Bronchial epithelial cell (primary cell): ENCODE measurements around the gene SLC11A1. TPM values are rescaled to one million over a fixed set of nuclear protein-coding genes. Genes with fewer than 3 reads are reported as not detected.

Experiments
- DNase-seq: peaks from one replicate; pipeline ENCODE4 v3.0.0-alpha.2; 2010; ENCODE audit warnings: low read depth
- FAIRE-seq: peaks from 2 replicates; lab custom pipeline; 2011; peaks lifted over from hg19 to GRCh38; lab: Jason Lieb, UNC
- H3K27me3 ChIP-seq: 2 replicates; pipeline ENCODE4 v1.5.1; 2011; ENCODE audit warnings: low read length; ENCODE audit not compliant: control insufficient read depth, insufficient read depth
- H3K36me3 ChIP-seq: 2 replicates; pipeline ENCODE4 v1.5.1; 2011; ENCODE audit warnings: low read length; ENCODE audit not compliant: control insufficient read depth, insufficient read depth
- H3K4me3 ChIP-seq: 2 replicates; pipeline ENCODE4 v1.5.1; 2011; ENCODE audit warnings: mild to moderate bottlenecking, low read depth, low read length, control low read depth
- total RNA-seq: library from RNA; depleted of rRNA; stranded (reverse); fragments of >200 nt; gene quantifications from 2 replicates; pipeline ENCODE4 v1.2.1, GENCODE V29; 2014
- TF ChIP-seq, protein P1 (sequence below): IDR thresholded peaks from 2 replicates; pipeline ENCODE4 v1.5.1; 2011; ENCODE audit warnings: mild to moderate bottlenecking, moderate library complexity, low read length, control low read depth, inconsistent platforms; ENCODE audit not compliant: insufficient read depth, severe bottlenecking

The SLC11A1 gene
- total RNA-seq, 1 donor from 2014 or later: 0.26 TPM

DNA sequence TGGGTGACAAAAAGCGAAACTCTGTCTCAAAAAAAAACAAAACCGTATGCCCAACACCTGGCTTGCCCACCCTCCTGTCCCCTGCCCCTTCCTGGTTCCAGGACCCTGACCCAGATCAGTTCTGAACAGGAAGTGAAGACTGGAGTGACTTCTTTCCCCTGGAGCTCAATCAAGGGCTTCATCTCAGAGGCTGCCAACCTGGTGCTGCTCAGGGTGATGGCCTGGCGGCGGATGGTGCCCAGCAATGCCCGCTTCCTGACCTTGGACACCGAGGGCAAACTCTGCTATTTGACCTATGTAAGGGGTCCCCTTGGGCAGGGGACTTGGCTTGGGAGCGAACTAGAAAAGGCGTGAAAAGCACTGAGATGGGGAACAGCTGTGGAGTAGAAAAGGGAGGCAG, 19.5 kb upstream of the SLC11A1 start:
- DNase-seq: no peak
- TF ChIP-seq, protein P1, sequence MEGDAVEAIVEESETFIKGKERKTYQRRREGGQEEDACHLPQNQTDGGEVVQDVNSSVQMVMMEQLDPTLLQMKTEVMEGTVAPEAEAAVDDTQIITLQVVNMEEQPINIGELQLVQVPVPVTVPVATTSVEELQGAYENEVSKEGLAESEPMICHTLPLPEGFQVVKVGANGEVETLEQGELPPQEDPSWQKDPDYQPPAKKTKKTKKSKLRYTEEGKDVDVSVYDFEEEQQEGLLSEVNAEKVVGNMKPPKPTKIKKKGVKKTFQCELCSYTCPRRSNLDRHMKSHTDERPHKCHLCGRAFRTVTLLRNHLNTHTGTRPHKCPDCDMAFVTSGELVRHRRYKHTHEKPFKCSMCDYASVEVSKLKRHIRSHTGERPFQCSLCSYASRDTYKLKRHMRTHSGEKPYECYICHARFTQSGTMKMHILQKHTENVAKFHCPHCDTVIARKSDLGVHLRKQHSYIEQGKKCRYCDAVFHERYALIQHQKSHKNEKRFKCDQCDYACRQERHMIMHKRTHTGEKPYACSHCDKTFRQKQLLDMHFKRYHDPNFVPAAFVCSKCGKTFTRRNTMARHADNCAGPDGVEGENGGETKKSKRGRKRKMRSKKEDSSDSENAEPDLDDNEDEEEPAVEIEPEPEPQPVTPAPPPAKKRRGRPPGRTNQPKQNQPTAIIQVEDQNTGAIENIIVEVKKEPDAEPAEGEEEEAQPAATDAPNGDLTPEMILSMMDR: no peak
- H3K36me3 ChIP-seq: no peaks in the 10 kb centered on the region
- no peak for FAIRE-seq
- no peak overlapping the region for H3K4me3 ChIP-seq
- H3K27me3 ChIP-seq: no peaks in the 10 kb centered on the region

DNA sequence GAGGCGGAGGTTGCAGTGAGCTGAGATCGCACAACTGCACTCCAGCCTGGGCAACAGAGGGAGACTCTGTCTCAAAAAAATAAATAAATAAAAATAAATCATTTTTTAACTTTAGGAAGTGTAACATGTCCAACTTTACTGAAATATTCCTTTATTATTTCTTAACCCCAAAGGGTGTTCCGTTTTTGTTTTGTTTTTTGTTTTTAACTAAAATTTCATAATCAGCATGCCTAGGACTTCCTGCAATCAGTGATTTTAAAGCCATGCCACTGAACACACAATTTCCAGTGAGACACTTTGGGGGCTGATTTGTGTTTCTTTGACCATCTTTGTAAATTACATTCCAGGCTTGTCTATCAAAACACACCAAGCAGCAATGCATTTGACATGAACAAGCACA, 18.3 kb upstream of the SLC11A1 start:
- DNase-seq (no peak), FAIRE-seq (no peak)
- no peaks in the 10 kb centered on the region for H3K27me3 ChIP-seq
- H3K36me3 ChIP-seq: no peaks in the 10 kb centered on the region
- TF ChIP-seq, protein P1: no peak
- H3K4me3 ChIP-seq: no peak overlapping the region

DNA sequence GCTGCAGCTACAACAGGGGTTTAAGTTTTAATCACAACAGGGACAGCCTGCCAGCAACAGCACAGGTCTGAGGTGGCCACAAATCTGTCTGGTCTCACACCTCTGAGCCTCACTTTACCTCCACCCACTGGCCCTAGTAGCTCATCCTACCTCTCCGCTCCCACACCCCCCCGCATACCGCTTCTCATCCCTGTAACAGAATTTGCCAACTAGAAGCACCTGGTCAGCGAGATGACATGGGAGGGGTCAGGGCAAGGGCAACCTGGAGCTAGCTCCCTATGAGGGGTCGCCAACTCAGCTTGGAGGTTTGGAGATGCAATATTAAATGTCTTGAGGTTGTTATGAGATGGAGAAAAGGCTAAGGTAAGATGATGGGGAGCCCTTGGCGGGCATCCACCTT, 17.9 kb upstream of the SLC11A1 start:
- FAIRE-seq: no peak
- H3K36me3 ChIP-seq: no peaks in the 10 kb centered on the region
- DNase-seq: no peak
- no peak overlapping the region for H3K4me3 ChIP-seq
- TF ChIP-seq, protein P1: no peak
- no peaks in the 10 kb centered on the region for H3K27me3 ChIP-seq

DNA sequence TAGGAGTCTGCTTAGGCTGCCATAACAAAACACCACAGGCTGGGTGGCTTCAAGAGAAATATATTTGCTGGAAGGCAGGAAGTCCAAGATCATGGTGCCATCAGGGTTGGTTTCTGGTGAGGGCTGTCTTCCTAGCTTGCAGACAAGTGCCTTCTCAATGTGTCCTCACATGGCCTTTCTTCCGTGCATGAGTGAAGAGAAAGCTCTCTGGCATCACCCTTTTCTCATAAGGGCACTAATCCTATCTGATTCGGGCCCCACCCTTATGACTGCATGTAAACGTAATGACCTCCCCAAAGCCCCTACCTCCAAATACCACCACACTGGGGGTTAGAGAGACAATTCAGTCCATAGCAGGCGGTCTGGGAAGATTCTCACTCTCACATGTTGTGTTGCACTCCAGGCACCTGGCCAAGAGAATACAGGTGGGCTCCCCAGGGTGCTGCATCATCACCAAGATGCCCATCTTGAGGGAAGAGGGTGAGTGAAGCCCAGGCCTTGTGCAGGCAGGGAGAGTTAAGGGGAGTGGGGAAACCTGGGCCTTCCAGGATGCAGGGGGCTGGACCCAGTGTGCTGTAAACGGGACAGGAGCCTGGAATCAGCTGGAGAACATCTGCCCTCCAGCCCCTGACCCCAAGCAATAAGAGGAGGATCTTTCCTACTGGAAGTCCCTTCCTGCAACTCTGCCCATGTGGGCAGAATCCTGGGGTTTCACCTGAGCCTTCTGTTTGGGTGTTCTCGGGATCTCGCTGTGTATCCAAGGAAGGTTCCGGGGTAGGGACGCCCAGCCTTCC, 15.3 kb upstream of the SLC11A1 start:
- H3K27me3 ChIP-seq: no peaks in the 10 kb centered on the region
- TF ChIP-seq, protein P1: no peak
- peak; percentile 43 for FAIRE-seq
- H3K4me3 ChIP-seq: no peak overlapping the region
- no peak for DNase-seq
- H3K36me3 ChIP-seq: no peaks in the 10 kb centered on the region

DNA sequence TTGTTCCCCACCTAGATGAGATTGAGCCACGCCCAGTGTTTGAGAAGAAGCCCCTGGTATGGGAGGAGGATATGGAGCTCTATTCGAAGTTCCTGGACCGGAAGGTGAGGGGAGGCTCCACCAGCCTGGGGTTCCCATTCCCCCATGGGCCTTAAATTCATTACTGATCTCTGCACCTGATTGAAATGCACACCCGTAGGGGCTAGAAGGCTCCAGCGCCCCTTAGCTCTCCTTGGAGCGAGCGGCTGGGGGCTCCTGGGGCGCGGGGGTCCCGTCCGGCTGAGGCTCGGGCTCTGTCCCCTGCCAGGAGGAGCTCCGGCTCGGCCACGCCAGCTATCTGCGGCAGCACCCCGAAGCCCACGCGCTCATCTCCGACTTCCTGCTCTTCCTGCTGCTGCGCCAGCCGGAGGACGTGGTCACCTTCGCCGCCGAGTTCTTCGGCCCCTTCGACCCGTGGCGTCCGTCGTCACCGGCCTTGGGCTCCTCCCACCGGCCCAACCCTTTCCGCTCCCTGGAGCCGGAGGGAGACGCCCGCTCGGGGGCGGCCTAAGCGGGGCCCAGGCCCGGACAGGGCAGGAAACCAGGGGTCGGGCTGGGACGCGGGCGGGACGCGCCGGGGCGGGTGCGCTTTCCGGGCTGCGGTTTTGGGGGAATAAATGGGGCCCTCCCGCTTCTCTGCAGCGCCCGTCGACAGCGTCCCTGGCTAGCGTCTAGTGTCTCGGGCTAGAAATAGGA, 14.5 kb upstream of the SLC11A1 start:
- Histone ChIP-seq H3K27me3 (no peaks in the 10 kb centered on the region), H3K36me3 (no peaks in the 10 kb centered on the region), H3K4me3 (peak overlapping the region; percentile 46)
- FAIRE-seq (no peak), DNase-seq (peak; percentile 44)
- TF ChIP-seq, protein P1: peak; percentile 2
